ENCODE measurements around the gene TRMT61A.

GRCh38 chr14:103526247-103526913 lies 2.6 kb upstream of the TRMT61A start:
- TF ChIP-seq POLR2A (IDR thresholded peaks at IDR 0.05; ENCODE audit: low read depth, low read length) (no peak), POLR2AphosphoS5 (IDR thresholded peaks at IDR 0.05; ENCODE audit: low read depth, low read length) (no peak), TAF1 (IDR thresholded peaks at IDR 0.05; ENCODE audit: borderline replicate concordance, low read depth, low read length) (no peak)

Data from GM12892 (cell line).